Measurements from ENCODE around the gene LITAF.

LITAF gene

GRCh38 chr16:11586856-11587642, at the start of gene LITAF:
TSS of gene LITAF (minus strand) at chr16:11586919. CDS start at chr16:11556730, 30,189 bp downstream.
- in situ Hi-C loops (cut with MboI; ENCODE audit: low sequenced_read_pairs) = no loop called here

- in situ Hi-C loops (cut with MboI; ENCODE audit: low sequenced_read_pairs) = no loop called here
These were observed 49.5 kb upstream of the LITAF start for GRCh38 chr16:11636172-11636721.

GRCh38 chr16:11635679-11636171, 49.0 kb upstream of the LITAF start:
- in situ Hi-C loops (cut with MboI; ENCODE audit: low sequenced_read_pairs) = no loop called here

- in situ Hi-C loops (cut with MboI; ENCODE audit: low sequenced_read_pairs) = no loop called here
These were observed 48.5 kb upstream of the LITAF start for GRCh38 chr16:11635113-11635652.

- in situ Hi-C loops (cut with MboI; ENCODE audit: low sequenced_read_pairs) = no loop called here
These were observed 47.6 kb upstream of the LITAF start for GRCh38 chr16:11634312-11634711.

- in situ Hi-C loops (cut with MboI; ENCODE audit: low sequenced_read_pairs) = no loop called here
These were observed 46.4 kb upstream of the LITAF start for GRCh38 chr16:11633113-11633512.

- in situ Hi-C loops (cut with MboI; ENCODE audit: low sequenced_read_pairs) = no loop called here
These were observed 45.8 kb upstream of the LITAF start for GRCh38 chr16:11632455-11632939.

- in situ Hi-C loops (cut with MboI; ENCODE audit: low sequenced_read_pairs) = no loop called here
These were observed 44.5 kb upstream of the LITAF start for GRCh38 chr16:11631214-11631613.

GRCh38 chr16:11630768-11631056, 44.0 kb upstream of the LITAF start:
- in situ Hi-C loops (cut with MboI; ENCODE audit: low sequenced_read_pairs) = no loop called here

- in situ Hi-C loops (cut with MboI; ENCODE audit: low sequenced_read_pairs) = no loop called here
These were observed 43.5 kb upstream of the LITAF start for GRCh38 chr16:11630046-11630767.

GRCh38 chr16:11629071-11630030, 42.6 kb upstream of the LITAF start:
- in situ Hi-C loops (cut with MboI; ENCODE audit: low sequenced_read_pairs) = no loop called here

- in situ Hi-C loops (cut with MboI; ENCODE audit: low sequenced_read_pairs) = no loop called here
These were observed 41.2 kb upstream of the LITAF start for GRCh38 chr16:11627822-11628457.

- in situ Hi-C loops (cut with MboI; ENCODE audit: low sequenced_read_pairs) = no loop called here
These were observed 40.6 kb upstream of the LITAF start for GRCh38 chr16:11627292-11627663.

- in situ Hi-C loops (cut with MboI; ENCODE audit: low sequenced_read_pairs) = no loop called here
These were observed 40.1 kb upstream of the LITAF start for GRCh38 chr16:11626657-11627291.

GRCh38 chr16:11625769-11626168, 39.0 kb upstream of the LITAF start:
- in situ Hi-C loops (cut with MboI; ENCODE audit: low sequenced_read_pairs) = no loop called here

- in situ Hi-C loops (cut with MboI; ENCODE audit: low sequenced_read_pairs) = no loop called here
These were observed 38.2 kb upstream of the LITAF start for GRCh38 chr16:11624636-11625607.

- in situ Hi-C loops (cut with MboI; ENCODE audit: low sequenced_read_pairs) = no loop called here
These were observed 37.5 kb upstream of the LITAF start for GRCh38 chr16:11624205-11624604.

- in situ Hi-C loops (cut with MboI; ENCODE audit: low sequenced_read_pairs) = no loop called here
These were observed 35.4 kb upstream of the LITAF start for GRCh38 chr16:11621920-11622651.
